Epithelial cell of esophagus (primary cell): ENCODE data around the gene FXR1.

Experiments
- DNase-seq: peaks from one replicate; pipeline ENCODE4 v3.0.0; 2010; ENCODE audit warnings: low read depth
- H3K4me3 ChIP-seq: 2 replicates; pipeline ENCODE4 v1.5.1; 2011; ENCODE audit warnings: mild to moderate bottlenecking, low read length, control low read depth
- TF ChIP-seq, protein P1 (sequence below): IDR thresholded peaks from 2 replicates; pipeline ENCODE4 v1.5.1; 2011; ENCODE audit warnings: low read depth, mild to moderate bottlenecking, low read length, control low read depth, inconsistent platforms; ENCODE audit not compliant: insufficient read depth; ENCODE audit errors: missing control alignments

Gene FXR1

DNA sequence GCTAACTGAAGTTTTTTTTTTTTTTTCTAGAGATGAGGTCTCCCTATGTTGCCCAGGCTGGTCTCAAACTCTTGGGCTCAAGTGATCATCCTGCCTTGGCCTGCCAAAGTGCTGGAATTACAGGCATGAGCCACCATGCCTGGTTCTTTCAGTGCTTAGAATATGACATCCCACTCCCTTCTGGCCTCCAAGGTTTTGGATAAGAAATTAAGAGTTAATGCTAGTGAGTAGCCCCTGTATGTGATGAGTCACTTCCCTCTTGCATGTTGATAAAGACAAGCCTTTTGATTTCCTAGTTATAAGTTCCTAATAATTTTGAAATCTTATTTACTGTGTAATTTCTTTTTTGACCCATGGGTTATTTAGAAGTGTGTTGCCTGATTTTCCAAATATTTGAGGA lies 112.7 kb downstream of the FXR1 start:
- H3K4me3 ChIP-seq: no peak overlapping the region
- TF ChIP-seq, protein P1, sequence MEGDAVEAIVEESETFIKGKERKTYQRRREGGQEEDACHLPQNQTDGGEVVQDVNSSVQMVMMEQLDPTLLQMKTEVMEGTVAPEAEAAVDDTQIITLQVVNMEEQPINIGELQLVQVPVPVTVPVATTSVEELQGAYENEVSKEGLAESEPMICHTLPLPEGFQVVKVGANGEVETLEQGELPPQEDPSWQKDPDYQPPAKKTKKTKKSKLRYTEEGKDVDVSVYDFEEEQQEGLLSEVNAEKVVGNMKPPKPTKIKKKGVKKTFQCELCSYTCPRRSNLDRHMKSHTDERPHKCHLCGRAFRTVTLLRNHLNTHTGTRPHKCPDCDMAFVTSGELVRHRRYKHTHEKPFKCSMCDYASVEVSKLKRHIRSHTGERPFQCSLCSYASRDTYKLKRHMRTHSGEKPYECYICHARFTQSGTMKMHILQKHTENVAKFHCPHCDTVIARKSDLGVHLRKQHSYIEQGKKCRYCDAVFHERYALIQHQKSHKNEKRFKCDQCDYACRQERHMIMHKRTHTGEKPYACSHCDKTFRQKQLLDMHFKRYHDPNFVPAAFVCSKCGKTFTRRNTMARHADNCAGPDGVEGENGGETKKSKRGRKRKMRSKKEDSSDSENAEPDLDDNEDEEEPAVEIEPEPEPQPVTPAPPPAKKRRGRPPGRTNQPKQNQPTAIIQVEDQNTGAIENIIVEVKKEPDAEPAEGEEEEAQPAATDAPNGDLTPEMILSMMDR: no peak
- no peak for DNase-seq

DNA sequence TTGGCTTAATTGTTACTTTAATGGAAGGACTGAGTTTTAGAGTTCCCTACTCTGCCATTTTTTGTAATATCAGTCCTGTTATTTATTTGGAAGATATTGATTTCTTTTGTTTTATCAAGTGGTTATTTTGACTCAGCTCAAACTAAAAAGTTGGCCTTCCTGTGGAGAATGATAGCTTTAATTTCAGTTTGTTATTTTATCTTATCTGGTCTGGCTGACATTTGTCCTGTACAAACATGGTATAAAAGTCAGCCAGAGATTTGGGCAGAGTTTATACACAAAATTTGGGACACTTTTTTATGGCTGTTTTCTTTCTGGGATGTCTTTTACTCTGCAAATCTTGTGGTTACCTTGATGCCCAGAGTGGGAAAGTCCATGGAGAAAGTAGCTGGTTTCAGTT lies 118.5 kb downstream of the FXR1 start:
- TF ChIP-seq, protein P1: no peak
- DNase-seq: no peak
- H3K4me3 ChIP-seq: no peak overlapping the region
